PC-9 (cell line): ENCODE measurements around the gene CEP41. TPM values are rescaled to one million over a fixed set of nuclear protein-coding genes. Genes with fewer than 3 reads are reported as not detected.

ENCODE experiments used
- BruUV-seq: library from RNA; stranded (reverse); fragments of 400-500 nt; replicated peaks from 2 replicates; lab custom pipeline; 2021; lab: Mats Ljungman, UMichigan
- CTCF ChIA-PET: fragments of 300-600 bp; sonication (Branson Sonifier 250); formaldehyde crosslinking; loops from one replicate; lab custom pipeline; 2022; ENCODE audit warnings: antibody characterized with exemption; lab: Charles Lee
- POLR2A ChIA-PET: fragments of 300-600 bp; sonication (Branson Sonifier 250); formaldehyde crosslinking; loops from one replicate; lab custom pipeline; 2022; ENCODE audit warnings: antibody characterized with exemption; ENCODE audit not compliant: unreplicated experiment; lab: Charles Lee
- DNase-seq, 2 experiments: peaks; one replicate each; pipeline versions ENCODE4 v3.0.0 to v3.0.0-alpha.2; 2015 to 2022; ENCODE audit warnings: mixed read lengths in 1 of 2
- H2AFZ ChIP-seq: fragments of 200-600 bp; sonication (generic); 2 replicates; pipeline ENCODE4 v1.8.1; 2017; ENCODE audit warnings: antibody characterized with exemption
- H3F3A ChIP-seq: fragments of 200-600 bp; sonication (generic); 2 replicates; pipeline ENCODE4 v1.8.1; 2017; ENCODE audit warnings: antibody characterized with exemption, mild to moderate bottlenecking, low read depth; ENCODE audit not compliant: insufficient read depth
- H3K27ac ChIP-seq: fragments of 200-600 bp; sonication (generic); 2 replicates; pipeline ENCODE4 v1.6.1; 2016; ENCODE audit warnings: mixed run types
- H3K27me3 ChIP-seq: fragments of 200-600 bp; sonication (generic); 2 replicates; pipeline ENCODE4 v1.6.1; 2016; ENCODE audit warnings: low read depth, mixed run types; ENCODE audit not compliant: insufficient read depth
- H3K36me3 ChIP-seq: fragments of 200-600 bp; sonication (generic); 2 replicates; pipeline ENCODE4 v1.6.1; 2016; ENCODE audit warnings: low read depth, mixed run types
- H3K4me1 ChIP-seq: fragments of 200-600 bp; sonication (generic); replicated peaks from 2 replicates; pipeline ENCODE4 v1.6.1; 2016; ENCODE audit warnings: mixed run types; ENCODE audit not compliant: insufficient read depth
- H3K4me2 ChIP-seq: fragments of 200-600 bp; sonication (generic); 2 replicates; pipeline ENCODE4 v1.6.1; 2017; ENCODE audit warnings: mixed run types
- H3K4me3 ChIP-seq: fragments of 200-600 bp; sonication (generic); 2 replicates; pipeline ENCODE4 v1.6.1; 2016; ENCODE audit warnings: mixed run types
- H3K79me2 ChIP-seq: fragments of 200-600 bp; sonication (generic); 2 replicates; pipeline ENCODE4 v1.6.1; 2017; ENCODE audit warnings: low read depth, mixed run types
- H3K9me2 ChIP-seq: fragments of 200-600 bp; sonication (generic); 2 replicates; pipeline ENCODE4 v1.8.1; 2017; ENCODE audit warnings: mild to moderate bottlenecking; ENCODE audit not compliant: insufficient read depth
- H3K9me3 ChIP-seq: fragments of 200-600 bp; sonication (generic); 2 replicates; pipeline ENCODE4 v1.8.1; 2016; ENCODE audit warnings: low read depth; ENCODE audit not compliant: insufficient read depth
- H4K20me1 ChIP-seq: fragments of 200-600 bp; sonication (generic); 2 replicates; pipeline ENCODE4 v1.8.1; 2017; ENCODE audit not compliant: insufficient read depth
- EZH2 ChIP-seq: fragments of 200-600 bp; sonication (generic); IDR thresholded peaks from 2 replicates; pipeline ENCODE4 v1.8.0; 2017; ENCODE audit warnings: antibody characterized with exemption, low read depth
- intact Hi-C: fragments of 100-400 bp; cut with micrococcal nuclease; formaldehyde crosslinking; loops from one replicate; pipeline ENCODE4 v1.10.0; 2022; ENCODE audit not compliant: unreplicated experiment
- total RNA-seq: library from RNA; stranded (reverse); gene quantifications from 2 replicates; pipeline ENCODE4 v1.2.3, GENCODE V29; 2021
- TF ChIP-seq, protein P1 (sequence below): fragments of 200-600 bp; sonication (generic); conservative IDR thresholded peaks from 2 replicates; pipeline ENCODE4 v1.6.1; 2017; ENCODE audit warnings: mixed run types, antibody characterized with exemption, mild to moderate bottlenecking, moderate library complexity

Gene CEP41
- total RNA-seq, 1 experiment from 2014 or later: 18.0 TPM

DNA sequence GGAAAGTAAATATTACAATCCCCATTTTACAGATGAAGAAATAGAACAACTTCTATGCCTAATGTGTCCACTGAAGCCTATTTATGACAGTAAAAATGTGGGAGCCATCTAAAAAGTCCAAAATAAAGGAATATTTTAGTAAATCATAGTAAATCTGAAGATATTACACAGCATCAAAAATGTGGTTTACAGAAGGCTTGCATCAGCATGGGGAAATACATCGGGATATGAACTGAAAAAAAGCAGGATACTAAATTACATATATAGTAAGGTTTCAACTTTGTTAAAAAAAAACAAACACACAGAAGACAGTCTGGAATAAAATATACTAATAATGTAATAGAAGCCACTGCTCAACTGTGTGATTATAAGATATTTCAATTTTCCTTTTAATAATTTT is 39.7 kb downstream of the CEP41 start:
- TF ChIP-seq, protein P1, sequence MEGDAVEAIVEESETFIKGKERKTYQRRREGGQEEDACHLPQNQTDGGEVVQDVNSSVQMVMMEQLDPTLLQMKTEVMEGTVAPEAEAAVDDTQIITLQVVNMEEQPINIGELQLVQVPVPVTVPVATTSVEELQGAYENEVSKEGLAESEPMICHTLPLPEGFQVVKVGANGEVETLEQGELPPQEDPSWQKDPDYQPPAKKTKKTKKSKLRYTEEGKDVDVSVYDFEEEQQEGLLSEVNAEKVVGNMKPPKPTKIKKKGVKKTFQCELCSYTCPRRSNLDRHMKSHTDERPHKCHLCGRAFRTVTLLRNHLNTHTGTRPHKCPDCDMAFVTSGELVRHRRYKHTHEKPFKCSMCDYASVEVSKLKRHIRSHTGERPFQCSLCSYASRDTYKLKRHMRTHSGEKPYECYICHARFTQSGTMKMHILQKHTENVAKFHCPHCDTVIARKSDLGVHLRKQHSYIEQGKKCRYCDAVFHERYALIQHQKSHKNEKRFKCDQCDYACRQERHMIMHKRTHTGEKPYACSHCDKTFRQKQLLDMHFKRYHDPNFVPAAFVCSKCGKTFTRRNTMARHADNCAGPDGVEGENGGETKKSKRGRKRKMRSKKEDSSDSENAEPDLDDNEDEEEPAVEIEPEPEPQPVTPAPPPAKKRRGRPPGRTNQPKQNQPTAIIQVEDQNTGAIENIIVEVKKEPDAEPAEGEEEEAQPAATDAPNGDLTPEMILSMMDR: no peak
- no peak for TF ChIP-seq EZH2
- no peaks in the 10 kb centered on the region for H3K9me2 ChIP-seq
- H3F3A ChIP-seq: no peaks in the 10 kb centered on the region
- no peaks in the 10 kb centered on the region for H3K27me3 ChIP-seq
- POLR2A ChIA-PET: no interaction called here
- intact Hi-C loops: no loop called here
- no TSS peak for BruUV-seq
- no peak overlapping the region for H3K4me3 ChIP-seq
- no peaks in the 10 kb centered on the region for H4K20me1 ChIP-seq
- peaks cover 5% of the 10 kb centered on the region; the same call in 1 of the 2 replicates for H3K36me3 ChIP-seq
- no peak overlapping the region for H2AFZ ChIP-seq
- no peak for DNase-seq
- H3K4me1 ChIP-seq: no peaks in the 10 kb centered on the region
- no peaks in the 10 kb centered on the region for H3K79me2 ChIP-seq
- no peak overlapping the region for H3K4me2 ChIP-seq
- H3K27ac ChIP-seq: no peak overlapping the region
- H3K9me3 ChIP-seq: no peaks in the 10 kb centered on the region
- CTCF ChIA-PET: no interaction called here

GRCh38 chr7:130400120-130400572 is 40.7 kb downstream of the CEP41 start:
- no peak overlapping the region for H3K4me2 ChIP-seq
- H3K79me2 ChIP-seq: no peaks in the 10 kb centered on the region
- H3K9me2 ChIP-seq: no peaks in the 10 kb centered on the region
- no TSS peak for BruUV-seq
- DNase-seq: no peak
- TF ChIP-seq, protein P1: no peak
- no peak for TF ChIP-seq EZH2
- H3K36me3 ChIP-seq: peaks cover 5% of the 10 kb centered on the region; the same call in 1 of the 2 replicates
- ChIA-PET POLR2A (no interaction called here), CTCF (no interaction called here)
- H3F3A ChIP-seq: no peaks in the 10 kb centered on the region
- H4K20me1 ChIP-seq: no peaks in the 10 kb centered on the region
- no peak overlapping the region for H3K4me3 ChIP-seq
- no peaks in the 10 kb centered on the region for H3K9me3 ChIP-seq
- H3K27me3 ChIP-seq: no peaks in the 10 kb centered on the region
- no peak overlapping the region for H3K27ac ChIP-seq
- no peak overlapping the region for H2AFZ ChIP-seq
- no peaks in the 10 kb centered on the region for H3K4me1 ChIP-seq
- intact Hi-C loops: no loop called here

GRCh38 chr7:130398526-130399090 is 42.2 kb downstream of the CEP41 start:
- Histone ChIP-seq H3K9me2 (no peaks in the 10 kb centered on the region), H3K27ac (no peak overlapping the region), H3K4me2 (no peak overlapping the region), H3K4me1 (no peaks in the 10 kb centered on the region), H4K20me1 (no peaks in the 10 kb centered on the region), H3K4me3 (no peak overlapping the region), H3K27me3 (no peaks in the 10 kb centered on the region), H3F3A (no peaks in the 10 kb centered on the region), H3K36me3 (0 out of 2 replicates have a peak, but pooled peaks cover 5% of the 10 kb centered on the region), H3K79me2 (no peaks in the 10 kb centered on the region), H3K9me3 (no peaks in the 10 kb centered on the region), H2AFZ (no peak overlapping the region)
- ChIA-PET POLR2A (no interaction called here), CTCF (no interaction called here)
- intact Hi-C loops: no loop called here
- TF ChIP-seq, protein P1: no peak
- TF ChIP-seq EZH2: no peak
- no TSS peak for BruUV-seq
- no peak for DNase-seq
